AG09309 (cell line): Measurements from ENCODE around the gene TMEM214.
"Not testable (repeated sequence)": the region's sequence is repeated elsewhere in the genome, so short reads cannot be mapped to it uniquely, and the experiment has no call there.

Experiments used
- DNase-seq: peaks from one replicate; pipeline ENCODE4 v3.0.0-alpha.2; 2010; ENCODE audit warnings: low read depth
- H3K4me3 ChIP-seq: 2 replicates; pipeline ENCODE4 v1.5.1; 2011; ENCODE audit warnings: mild to moderate bottlenecking, low read depth, low read length, moderate library complexity; ENCODE audit not compliant: control insufficient read depth
- CTCF ChIP-seq: IDR thresholded peaks from 2 replicates; pipeline ENCODE4 v1.5.1; 2011; ENCODE audit warnings: mild to moderate bottlenecking, low read depth, low read length, inconsistent platforms; ENCODE audit not compliant: insufficient read depth, control insufficient read depth; ENCODE audit errors: missing control alignments

The TMEM214 gene

GRCh38 chr2:27070653-27071276 is 38.0 kb downstream of the TMEM214 start:
- TF ChIP-seq CTCF = no peak
- H3K4me3 ChIP-seq = peak overlapping the region; percentile 67
- DNase-seq = no peak

- peak; percentile 55 for DNase-seq
- H3K4me3 ChIP-seq = peak within 1 kb of the TSS; percentile 67
- no peak for TF ChIP-seq CTCF
These were observed 38.7 kb downstream of the TMEM214 start, which contains the start of gene OST4 for GRCh38 chr2:27071277-27071989. TSS of gene OST4 (minus strand) at chr2:27071654.

GRCh38 chr2:27071990-27072830 is 39.4 kb downstream of the TMEM214 start:
- no peak for TF ChIP-seq CTCF
- no peak for DNase-seq
- H3K4me3 ChIP-seq = peak overlapping the region; percentile 64

GRCh38 chr2:27072920-27073319 is 40.2 kb downstream of the TMEM214 start:
- no peak overlapping the region for H3K4me3 ChIP-seq
- no peak for TF ChIP-seq CTCF
- DNase-seq = no peak

GRCh38 chr2:27073782-27074181 is 41.0 kb downstream of the TMEM214 start:
- no peak for DNase-seq
- no peak for TF ChIP-seq CTCF
- no peak overlapping the region for H3K4me3 ChIP-seq

- TF ChIP-seq CTCF = no peak
- no peak for DNase-seq
- no peak overlapping the region for H3K4me3 ChIP-seq
These were observed 42.2 kb downstream of the TMEM214 start for GRCh38 chr2:27074738-27075565.

- not testable (repeated sequence) for H3K4me3 ChIP-seq
These were observed 42.8 kb downstream of the TMEM214 start for GRCh38 chr2:27075566-27075871.

More at GRCh38 chr2:27075566-27075871, 42.8 kb downstream of the TMEM214 start:
- not testable (repeated sequence) for DNase-seq
